Suppressor macrophage (primary cell): ENCODE measurements around the gene KCNJ15.

Source experiments
- DNase-seq, 4 experiments: peaks; one replicate each; pipeline ENCODE4 v3.0.0-alpha.2; 2020 to 2022

KCNJ15 gene

GRCh38 chr21:38268864-38269575 lies 12.2 kb downstream of the KCNJ15 start:
- DNase-seq, result peak in 3 of 4 experiments; percentile 23 to 58 (median 52)

- peak in 1 of 4 experiments; percentile 23 for DNase-seq
Observed at GRCh38 chr21:38269576-38269936, 12.8 kb downstream of the KCNJ15 start.

GRCh38 chr21:38272215-38272614 lies 15.4 kb downstream of the KCNJ15 start:
- no peak for DNase-seq

GRCh38 chr21:38273745-38274542 lies 17.2 kb downstream of the KCNJ15 start:
- DNase-seq, result peak; percentile 78 to 96 (median 88)

GRCh38 chr21:38277501-38278131 lies 20.8 kb downstream of the KCNJ15 start:
- peak; percentile 86 to 98 (median 92) for DNase-seq

GRCh38 chr21:38280454-38280853 lies 23.7 kb downstream of the KCNJ15 start:
- DNase-seq, result no peak

GRCh38 chr21:38280867-38281266 lies 24.1 kb downstream of the KCNJ15 start:
- DNase-seq, result no peak

GRCh38 chr21:38282921-38283320 lies 26.1 kb downstream of the KCNJ15 start:
- peak in 3 of 4 experiments; percentile 50 to 92 (median 92) for DNase-seq

GRCh38 chr21:38284216-38284615 lies 27.4 kb downstream of the KCNJ15 start:
- no peak for DNase-seq

GRCh38 chr21:38286739-38287471 lies 30.1 kb downstream of the KCNJ15 start:
- no peak for DNase-seq

GRCh38 chr21:38287476-38287875 lies 30.7 kb downstream of the KCNJ15 start:
- no peak for DNase-seq

GRCh38 chr21:38289705-38290485 lies 33.1 kb downstream of the KCNJ15 start:
- DNase-seq, result peak; percentile 93 to 99 (median 96)

GRCh38 chr21:38290809-38291208 lies 34.0 kb downstream of the KCNJ15 start:
- DNase-seq, result no peak

- peak in 2 of 4 experiments; percentile 37 to 54 for DNase-seq
Observed at GRCh38 chr21:38291874-38292273, 35.1 kb downstream of the KCNJ15 start.

GRCh38 chr21:38293113-38293512 lies 36.3 kb downstream of the KCNJ15 start:
- DNase-seq, result no peak

GRCh38 chr21:38293765-38294164 lies 37.0 kb downstream of the KCNJ15 start:
- DNase-seq, result peak in 1 of 4 experiments; percentile 30

- no peak for DNase-seq
Observed at GRCh38 chr21:38294609-38295008, 37.8 kb downstream of the KCNJ15 start.

GRCh38 chr21:38295997-38296764 lies 39.4 kb downstream of the KCNJ15 start:
- peak; percentile 29 to 61 (median 42) for DNase-seq

- peak; percentile 22 to 58 (median 42) for DNase-seq
Observed at GRCh38 chr21:38297194-38297631, 40.4 kb downstream of the KCNJ15 start.

GRCh38 chr21:38297871-38298270 lies 41.1 kb downstream of the KCNJ15 start:
- no peak for DNase-seq

- DNase-seq, result no peak
Observed at GRCh38 chr21:38298832-38299231, 42.0 kb downstream of the KCNJ15 start.
